HG03066 (cell line): ENCODE measurements around the gene HABP2.
A peak's percentile ranks its signal among the peaks of the same experiment; 100 is the strongest.

Experiments
- ATAC-seq: cut with Tn5 transposase; IDR thresholded peaks from one replicate; pipeline ENCODE4 v1.9.1; 2021; ENCODE audit warnings: low read depth; ENCODE audit not compliant: unreplicated experiment

The HABP2 gene

DNA sequence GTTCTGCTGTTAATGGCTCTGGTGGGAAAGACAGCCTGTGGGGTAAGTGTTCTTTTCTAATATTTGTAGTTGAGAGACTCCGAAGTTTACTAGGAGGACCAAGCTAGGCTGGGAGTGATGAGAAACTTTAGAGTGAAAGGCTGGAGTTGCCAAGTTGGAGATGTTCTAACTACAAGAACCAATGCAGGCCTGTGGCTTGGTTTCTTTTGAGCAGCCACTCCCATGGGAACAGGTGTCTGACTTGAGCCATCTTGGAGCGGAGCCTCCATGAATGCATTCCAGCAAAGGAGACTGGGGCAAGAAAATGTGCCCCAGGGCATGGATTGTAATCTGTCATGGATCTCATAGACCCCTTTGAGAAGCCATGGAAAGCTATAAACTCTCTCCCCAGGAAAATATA is 296 bp downstream of the HABP2 start:
- ATAC-seq = no peak

DNA sequence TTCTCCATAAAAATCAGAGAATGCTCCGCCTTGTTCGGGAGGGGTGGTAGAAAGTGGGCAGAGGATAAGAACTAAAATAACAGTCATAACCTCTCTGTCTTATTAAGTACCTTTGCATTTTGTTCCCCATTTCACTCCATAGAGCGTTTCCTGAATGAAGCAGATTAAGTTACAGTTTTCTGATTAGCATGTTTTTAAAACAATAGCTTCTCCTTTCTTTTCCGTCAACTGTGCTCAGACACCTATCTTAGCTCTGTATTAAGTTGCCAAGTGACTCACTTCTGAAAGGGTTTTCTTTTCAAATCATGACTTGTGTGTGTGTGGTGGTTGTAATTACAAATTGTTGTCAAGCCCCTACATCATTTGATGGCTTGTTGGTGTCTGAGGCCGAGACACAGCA is 1.4 kb downstream of the HABP2 start:
- no peak for ATAC-seq

DNA sequence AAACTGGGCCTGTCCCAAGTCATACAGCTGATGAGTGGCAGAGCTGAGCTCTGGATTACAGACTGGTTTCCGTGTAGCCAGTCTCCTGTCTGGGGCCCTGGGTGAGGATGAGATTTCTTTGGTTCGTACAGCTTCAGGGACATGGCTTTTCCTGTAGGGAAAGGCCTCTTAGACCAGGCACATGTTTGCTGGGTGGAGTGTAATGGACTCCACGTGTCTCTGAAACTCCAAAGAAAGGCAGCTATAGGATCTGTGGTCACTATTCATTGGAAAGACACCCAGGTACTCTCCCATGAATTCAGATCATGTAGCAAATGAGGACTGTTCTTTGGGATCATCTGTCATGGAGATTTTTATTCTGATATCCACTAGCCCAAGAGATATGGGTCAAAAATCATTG is 2.4 kb downstream of the HABP2 start:
- ATAC-seq = no peak

DNA sequence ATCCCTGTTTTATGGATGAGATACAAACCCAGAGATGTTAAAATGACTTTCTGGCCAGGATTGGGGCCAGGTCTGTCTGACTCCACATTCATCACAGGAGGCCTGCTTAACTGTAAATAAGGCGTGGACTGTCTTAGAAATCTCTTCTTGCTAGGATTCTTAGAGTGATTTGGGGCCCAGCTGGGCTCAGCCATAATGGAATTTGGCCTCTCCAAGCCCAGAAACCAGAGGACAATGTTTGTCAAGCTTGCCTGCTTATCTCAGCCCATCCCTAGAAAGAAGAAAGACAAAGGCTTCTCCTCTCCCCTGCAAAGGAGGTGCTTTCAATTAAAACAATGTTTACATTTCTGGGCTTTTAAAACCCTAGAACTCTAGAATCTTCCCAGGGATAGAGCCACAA is 2.9 kb downstream of the HABP2 start:
- no peak for ATAC-seq

DNA sequence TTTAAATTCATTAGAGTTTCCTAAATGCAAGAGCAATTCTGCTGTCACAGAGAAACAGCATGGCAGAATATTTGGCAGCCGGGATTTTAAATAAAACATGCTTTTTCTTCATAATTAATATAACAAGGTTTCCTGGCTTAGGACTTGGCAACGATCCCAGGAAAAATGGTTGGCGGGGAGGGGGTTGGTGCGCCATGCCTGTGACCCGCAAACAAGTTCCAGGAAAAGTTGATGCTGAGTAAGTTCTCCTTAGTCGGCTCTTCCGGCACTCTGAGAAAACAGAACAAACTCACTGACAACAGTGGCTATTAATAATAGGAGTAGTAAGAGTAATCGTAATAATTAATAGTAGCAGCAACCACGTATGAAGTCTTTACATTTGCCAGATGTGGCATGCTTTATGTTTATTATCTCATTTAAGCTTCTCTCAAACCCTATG is 4.6 kb downstream of the HABP2 start:
- no peak for ATAC-seq

DNA sequence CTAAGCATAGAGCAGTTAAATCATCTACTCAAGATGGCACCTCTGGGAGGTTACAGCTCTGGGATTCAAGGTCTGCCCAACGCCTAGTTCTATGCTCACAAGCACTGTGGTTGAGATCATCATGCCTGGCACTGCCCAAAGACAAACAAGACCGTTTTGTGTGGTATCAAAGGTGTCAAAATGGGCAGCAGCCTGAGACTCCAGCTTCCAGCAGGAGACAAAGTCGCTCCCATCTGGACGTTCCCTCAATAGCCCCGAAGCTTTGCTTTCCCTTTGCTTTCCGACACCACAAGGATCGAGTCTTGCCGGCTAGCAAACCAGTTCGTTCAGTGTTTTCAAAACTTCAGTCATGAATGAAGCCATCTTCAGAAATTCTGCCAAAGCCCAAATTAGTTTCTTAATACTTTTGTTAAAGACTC is 5.1 kb downstream of the HABP2 start:
- no peak for ATAC-seq

DNA sequence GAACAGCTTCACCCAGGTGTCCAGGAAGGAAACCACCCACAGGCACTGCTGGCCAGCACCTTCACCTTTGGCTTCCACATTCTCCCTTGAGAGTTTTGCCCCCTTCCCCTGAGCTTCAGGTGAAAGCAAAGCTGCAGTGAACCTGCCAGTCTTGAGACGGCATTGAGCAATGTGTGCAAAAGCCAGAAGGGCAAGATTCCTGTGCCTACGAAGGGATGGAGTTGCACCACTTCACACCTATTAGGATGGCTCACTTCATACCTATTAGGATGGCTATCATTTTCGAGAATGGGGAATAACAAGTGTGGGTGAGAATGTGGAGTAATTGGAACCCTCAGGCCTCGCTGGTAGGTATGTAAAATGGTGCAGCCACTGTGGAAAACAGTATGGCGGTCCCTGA is 7.2 kb downstream of the HABP2 start:
- no peak for ATAC-seq

DNA sequence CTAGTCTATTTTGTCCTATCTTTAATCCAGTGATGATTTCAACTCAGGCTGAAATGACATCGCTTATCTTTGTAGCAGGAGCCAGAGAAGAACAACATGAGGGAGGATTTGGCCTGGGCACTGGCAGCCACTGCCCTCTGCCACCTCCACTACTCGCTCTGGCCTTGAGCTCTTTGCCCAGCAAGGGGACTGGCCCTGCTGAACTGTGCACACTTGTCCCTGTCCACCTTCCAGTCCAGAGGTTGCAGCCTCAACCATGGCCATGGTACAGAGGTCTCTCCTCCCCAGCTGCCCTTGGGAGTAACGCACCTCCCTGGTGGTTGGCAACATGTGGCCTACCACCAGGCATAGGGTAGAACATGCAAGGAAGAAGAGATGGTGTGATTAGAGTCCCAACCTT is 8.4 kb downstream of the HABP2 start:
- ATAC-seq = no peak

DNA sequence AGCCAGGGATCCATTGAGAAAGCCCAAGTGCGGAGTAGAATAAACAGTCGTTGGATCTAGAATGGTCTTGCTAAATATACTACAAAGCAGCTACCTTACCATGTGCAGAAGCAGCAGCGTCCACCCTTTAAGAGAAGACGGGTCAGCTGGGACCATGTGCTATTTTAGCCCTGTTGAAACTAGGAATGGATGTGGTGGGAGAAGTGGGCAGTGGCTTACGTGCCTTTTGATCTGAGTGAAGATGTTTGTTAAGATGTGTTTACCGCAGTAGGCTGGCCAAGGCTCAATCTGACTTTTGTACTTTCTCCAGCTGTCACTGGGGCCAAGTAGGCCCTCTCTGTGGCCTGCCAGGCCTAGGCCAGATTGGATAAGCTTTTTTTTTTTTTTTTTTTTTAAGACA is 9.2 kb downstream of the HABP2 start:
- ATAC-seq = no peak

DNA sequence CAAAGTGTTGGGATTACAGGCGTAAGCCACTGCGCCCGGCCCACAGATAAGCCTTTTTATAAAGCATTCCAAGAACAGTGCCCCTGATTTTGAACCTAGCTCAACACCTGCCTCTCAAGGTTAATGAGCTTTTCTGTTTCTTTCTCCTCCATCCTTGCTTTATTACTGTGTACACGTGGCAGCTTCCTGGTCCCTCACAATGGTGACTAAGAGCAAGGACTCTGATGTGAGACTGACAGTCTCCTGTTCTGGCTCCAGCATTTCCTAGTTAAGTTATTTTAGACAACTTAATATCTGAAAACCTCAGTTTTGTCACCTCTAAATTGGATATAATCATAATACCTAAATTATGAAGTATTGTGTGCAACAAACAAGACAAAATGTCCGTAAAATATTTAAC is 9.9 kb downstream of the HABP2 start:
- ATAC-seq = no peak

DNA sequence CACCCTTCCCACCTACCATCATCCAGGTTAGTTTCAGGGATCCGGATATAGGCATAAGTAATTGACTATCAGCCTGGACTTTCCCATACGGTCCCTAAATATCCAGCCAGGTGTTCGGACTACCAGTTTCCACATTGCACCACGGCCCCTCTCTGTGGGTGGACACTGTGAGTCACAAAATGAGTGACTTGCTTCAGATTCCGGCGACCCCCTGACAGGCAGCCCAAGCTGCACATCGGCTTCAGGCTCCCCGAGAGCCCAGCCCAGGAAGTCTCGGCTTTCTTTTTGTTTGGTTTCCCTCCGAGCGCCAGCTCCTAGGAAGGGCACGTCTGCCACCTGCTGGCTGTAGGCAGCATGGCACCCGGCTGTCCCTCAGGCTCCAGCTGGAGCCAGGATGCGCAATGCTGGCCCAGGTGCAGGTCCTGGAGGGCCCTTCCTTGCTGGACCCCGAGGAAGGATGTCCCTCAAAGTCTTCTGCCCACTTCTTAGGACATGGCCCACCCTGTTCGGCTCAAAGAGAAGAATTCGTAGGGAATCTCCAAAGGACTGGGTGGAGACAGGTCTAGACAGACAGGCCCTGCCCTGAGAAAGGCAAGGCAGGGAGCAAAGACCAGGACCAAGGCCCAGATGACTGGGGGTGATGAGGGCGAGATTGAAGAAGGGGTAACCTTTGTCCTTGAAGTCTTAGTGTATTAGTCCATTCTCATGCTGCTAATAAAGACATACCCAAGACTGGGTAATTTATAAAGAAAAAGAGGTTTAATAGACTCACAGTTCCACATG is 10.6 kb downstream of the HABP2 start:
- peak; percentile 95 for ATAC-seq

DNA sequence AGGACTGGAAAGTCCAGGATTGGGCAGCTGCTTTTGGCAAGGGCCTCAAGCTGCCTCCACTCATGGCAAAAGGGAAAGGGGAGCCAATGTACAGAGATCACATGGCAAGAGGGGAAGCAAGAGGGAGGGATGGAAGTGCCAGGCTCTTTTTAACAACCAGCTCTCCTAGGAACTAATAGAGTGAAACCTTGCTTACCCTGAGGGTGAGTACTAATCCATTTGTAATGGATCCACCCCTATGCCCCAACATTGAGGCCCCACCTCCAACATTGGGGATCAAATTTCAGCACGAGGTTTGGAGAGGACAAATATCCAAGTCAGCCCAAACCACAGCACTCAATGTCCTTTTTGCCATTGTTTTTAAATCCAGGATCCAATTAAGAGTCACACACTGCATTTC is 12.5 kb downstream of the HABP2 start:
- no peak for ATAC-seq

DNA sequence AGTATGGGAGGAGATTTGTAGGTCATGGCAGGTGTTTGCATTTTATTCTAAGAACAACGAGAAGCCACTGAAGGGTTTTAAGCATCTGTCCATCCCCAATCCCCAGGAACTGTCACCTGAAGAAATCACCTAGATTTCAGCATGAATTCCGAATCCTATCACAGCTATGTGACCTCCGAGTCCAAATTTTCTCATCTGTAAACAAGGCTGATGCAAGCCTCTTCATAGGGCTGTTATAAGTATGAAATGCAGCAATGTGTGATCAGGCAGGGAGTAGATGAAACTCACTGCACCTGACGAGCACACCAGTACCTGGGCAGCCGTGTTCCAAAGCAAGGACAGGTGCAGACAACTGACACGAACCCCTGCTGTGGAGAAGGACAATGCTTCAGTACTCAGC is 14.0 kb downstream of the HABP2 start:
- ATAC-seq = no peak

DNA sequence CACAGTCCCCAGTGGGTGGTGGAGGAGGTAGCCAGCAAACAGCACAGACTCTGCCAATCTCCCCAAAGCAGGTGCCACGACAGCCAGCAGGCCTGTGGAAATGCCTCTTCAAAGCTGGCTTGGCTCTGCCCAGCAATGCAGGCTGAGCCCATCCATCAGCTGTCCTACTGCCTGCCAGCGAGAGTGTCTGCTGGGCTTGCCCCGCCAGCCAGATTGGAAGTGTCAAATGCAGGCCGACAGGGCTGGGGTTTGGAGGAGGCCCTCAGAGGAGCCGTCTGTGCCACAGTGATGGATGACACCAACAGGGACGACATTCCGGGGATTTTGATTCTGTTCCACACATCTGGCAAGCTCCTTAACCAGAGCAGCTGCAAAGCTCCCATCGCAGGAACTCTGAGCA is 16.7 kb downstream of the HABP2 start:
- no peak for ATAC-seq

DNA sequence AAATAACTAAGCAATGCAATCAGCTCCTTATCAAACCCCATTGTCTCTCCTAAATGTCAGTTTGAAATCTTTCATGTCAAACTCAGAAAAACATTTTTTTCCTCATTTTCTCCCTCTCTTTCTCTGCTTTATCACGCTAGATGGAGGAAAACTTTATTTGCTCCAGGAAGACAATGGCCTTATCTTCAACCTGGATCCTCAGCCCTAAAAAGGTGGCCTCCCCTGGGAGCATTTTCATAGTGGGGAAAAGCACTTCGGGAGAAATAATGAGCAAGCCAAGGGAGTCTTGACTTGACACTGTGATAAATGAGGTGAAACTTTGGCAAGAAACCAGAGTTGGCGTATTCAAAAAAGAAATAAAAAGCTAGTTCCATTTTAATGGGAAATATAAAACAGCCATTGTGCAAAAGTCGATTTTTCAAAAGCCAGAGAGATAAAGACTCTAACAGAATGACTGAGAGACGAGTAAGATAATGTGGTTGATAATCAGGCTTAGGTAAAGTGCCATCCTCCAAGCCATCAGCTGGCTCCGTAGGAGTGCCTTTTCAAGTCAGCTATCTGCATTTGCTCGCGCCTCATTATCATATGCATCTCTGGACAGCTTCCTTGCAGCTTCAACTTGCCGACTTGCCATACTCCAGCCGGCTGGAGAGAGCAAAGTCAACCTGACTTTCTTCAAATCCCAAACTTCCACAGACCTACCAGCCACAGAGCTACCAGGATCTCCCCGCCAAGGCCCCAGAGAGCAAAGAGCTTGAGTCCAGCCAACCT is 19.9 kb downstream of the HABP2 start:
- no peak for ATAC-seq

DNA sequence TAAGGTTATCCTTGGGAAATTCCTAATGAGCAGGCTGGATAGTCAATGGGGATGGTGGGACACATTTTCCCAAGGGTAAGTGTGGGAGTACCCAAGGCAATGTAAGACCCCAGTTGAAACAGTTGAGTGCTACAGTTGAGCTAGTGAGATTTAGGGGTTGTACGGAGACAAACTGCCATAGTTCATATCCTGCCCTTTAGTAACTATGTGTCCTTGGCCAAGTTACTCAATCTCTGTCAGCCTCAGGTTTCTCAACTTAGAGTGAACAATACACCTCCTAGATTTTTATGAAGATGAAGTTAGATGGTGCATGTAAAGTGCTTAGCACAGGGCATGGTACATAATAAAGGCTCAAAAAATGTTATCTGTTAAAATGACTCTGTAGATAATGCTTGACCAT is 20.5 kb downstream of the HABP2 start:
- ATAC-seq = no peak

DNA sequence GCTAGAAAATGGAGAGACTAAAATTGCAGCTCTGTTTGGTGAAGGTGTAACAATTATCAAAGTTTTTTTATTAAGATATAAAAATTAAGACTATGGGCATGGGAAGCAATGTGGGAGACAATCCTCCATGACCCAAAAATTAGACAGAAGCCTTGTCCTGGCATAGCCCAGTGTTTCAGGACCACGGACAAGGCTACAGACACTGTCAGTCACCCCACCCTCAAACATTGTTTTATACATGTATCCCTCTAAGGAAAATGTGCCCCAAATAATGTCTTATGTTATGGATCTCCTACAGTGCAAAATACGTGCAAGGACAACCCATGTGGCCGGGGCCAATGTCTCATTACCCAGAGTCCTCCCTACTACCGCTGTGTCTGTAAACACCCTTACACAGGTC is 24.0 kb downstream of the HABP2 start:
- ATAC-seq = no peak

DNA sequence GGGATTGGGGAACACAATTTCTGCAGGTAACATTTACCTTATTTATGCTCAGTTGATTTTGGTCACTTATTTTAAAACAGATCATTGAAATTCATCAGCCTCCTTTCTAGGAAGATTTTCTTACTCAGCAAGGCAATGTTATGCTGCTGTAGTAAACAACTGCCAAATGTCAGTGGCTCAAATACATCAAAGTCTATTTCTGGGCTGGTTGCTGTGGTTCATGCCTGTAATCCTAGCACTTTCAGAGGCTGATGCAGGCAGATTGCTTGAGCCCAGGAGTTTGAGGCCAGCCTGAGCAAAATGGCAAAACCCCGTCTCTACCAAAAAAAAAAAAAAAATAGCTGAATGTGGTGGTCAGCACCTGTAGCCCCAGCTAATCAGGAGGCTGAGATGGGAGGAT is 25.9 kb downstream of the HABP2 start:
- no peak for ATAC-seq

DNA sequence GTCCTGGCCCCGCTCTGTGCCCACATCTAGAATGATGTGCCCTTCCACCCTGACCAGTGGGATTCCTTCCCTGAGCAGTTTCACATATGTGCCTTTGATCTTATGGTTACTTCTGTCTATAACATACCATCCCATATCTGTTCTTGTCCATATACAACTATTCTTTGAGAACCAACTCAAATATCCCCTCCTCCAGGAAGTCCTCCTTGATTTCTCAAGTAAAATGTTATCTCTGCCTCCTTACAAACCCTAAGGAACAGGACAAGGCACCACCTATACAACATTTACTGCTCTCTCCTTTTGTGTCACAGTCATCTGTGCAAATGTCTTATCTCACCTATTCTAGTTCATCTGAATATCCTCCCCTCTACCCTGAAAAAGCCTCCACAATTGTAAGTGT is 28.2 kb downstream of the HABP2 start:
- no peak for ATAC-seq

DNA sequence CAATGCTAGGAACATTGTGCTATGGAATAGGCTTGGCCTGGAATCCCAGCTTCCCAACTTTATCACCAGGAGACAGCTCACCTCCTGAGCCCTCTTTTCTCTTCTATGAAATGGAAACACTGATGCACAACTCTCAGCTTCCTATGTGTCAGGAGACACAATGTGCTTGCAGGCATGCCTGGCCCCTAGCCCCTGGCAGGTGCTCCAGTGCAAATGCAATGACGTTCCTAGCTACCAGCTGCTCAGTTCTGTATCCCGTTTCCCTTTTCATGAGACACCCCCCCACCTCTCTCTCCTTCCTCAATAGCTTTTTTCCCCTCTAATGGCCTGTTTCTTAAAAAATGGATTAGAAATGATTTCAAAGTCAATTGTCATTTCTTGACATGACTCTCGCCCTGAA is 30.7 kb downstream of the HABP2 start:
- ATAC-seq = no peak

DNA sequence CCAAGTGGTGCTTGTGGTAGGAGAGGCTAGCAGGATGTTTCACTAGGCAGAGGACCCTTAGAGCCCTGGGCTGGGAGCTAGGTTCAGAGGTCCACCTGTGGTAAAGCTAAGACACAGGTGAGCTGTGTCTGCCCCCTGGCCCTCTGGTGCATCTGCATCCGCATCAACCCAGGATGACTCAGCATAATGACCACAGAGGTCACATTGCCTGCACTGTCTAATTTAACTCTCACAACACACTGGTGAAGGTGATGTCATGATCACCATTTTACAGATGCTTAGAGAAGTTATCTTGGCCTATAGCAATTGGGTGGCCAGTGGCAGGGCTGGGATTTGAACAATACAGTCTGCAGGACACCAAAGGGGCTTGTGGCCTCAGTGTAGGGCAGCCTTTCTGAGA is 33.1 kb downstream of the HABP2 start:
- ATAC-seq = no peak

DNA sequence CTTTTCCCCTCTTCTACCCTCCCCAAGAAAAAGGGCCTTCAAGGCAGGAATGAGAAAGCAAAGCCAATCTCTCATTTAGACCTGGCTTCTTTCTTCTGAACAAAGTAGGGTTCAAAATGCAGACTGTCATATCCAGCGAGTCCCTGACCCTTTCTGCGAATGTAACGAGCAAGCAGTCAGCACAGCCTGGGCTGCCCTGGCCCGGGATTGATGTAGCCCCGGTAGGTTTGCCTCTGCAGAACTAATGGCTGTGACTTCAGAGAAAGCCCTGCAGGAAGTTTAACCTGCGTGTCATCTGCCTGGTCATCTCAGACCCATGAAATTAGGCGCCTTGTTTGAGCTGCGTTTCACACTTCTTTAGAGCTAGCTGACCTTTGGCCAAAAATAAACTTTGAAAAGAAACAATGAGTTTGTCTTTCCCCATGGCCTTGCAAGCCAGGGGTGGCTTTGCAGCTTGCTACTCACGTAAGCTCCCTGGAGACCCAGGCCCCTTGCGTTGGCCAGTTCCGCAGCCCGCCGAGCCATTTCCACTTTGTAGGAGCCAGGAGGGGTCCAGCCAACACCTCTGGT is 36.4 kb downstream of the HABP2 start:
- ATAC-seq = no peak
